Measurements from ENCODE around the gene ARL17B. TPM values are rescaled to one million over a fixed set of nuclear protein-coding genes. Genes with fewer than 3 reads are reported as not detected.
"Not testable (repeated sequence)": the region's sequence is repeated elsewhere in the genome, so short reads cannot be mapped to it uniquely, and the experiment has no call there.

The ARL17B gene
- 33.0 and 35.1 TPM in 2 replicates for total RNA-seq (2014; rRNA removed; shearing (Covaris generic))

GRCh38 chr17:46361755-46362154, at the start of gene ARL17B:
TSS of gene ARL17B (minus strand) at chr17:46361766. CDS start at chr17:46358397, 3,369 bp downstream.
- H3K27me3 ChIP-seq; H3K4me1 ChIP-seq; H3K27ac ChIP-seq; H3K9me3 ChIP-seq (replicated peaks); H3K4me3 ChIP-seq; H3K36me3 ChIP-seq: not testable (repeated sequence)
- DNase-seq: peak in 1 of 2 experiments; percentile 98

GRCh38 chr17:46409864-46410263, 48.3 kb upstream of the ARL17B start:
- not testable (repeated sequence) for H3K27ac ChIP-seq; DNase-seq; H3K9me3 ChIP-seq (replicated peaks); H3K4me3 ChIP-seq; H3K27me3 ChIP-seq; H3K36me3 ChIP-seq; H3K4me1 ChIP-seq

GRCh38 chr17:46407155-46407554, 45.6 kb upstream of the ARL17B start:
- not testable (repeated sequence) for H3K27ac ChIP-seq; H3K4me1 ChIP-seq; H3K36me3 ChIP-seq; H3K9me3 ChIP-seq (replicated peaks); DNase-seq; H3K27me3 ChIP-seq; H3K4me3 ChIP-seq

- H3K27ac ChIP-seq; H3K9me3 ChIP-seq (replicated peaks); DNase-seq; H3K4me1 ChIP-seq; H3K4me3 ChIP-seq; H3K27me3 ChIP-seq; H3K36me3 ChIP-seq: not testable (repeated sequence)
These were observed 39.6 kb upstream of the ARL17B start for GRCh38 chr17:46401033-46401787.

- not testable (repeated sequence) for H3K4me1 ChIP-seq; H3K27me3 ChIP-seq; H3K4me3 ChIP-seq; H3K9me3 ChIP-seq (replicated peaks); H3K27ac ChIP-seq; H3K36me3 ChIP-seq; DNase-seq
These were observed 39.0 kb upstream of the ARL17B start for GRCh38 chr17:46400543-46400942.

GRCh38 chr17:46399993-46400392, 38.4 kb upstream of the ARL17B start:
- H3K36me3 ChIP-seq; H3K4me3 ChIP-seq; H3K4me1 ChIP-seq; H3K27me3 ChIP-seq; DNase-seq; H3K9me3 ChIP-seq (replicated peaks); H3K27ac ChIP-seq: not testable (repeated sequence)

- not testable (repeated sequence) for H3K27me3 ChIP-seq; H3K27ac ChIP-seq; H3K9me3 ChIP-seq (replicated peaks); H3K36me3 ChIP-seq; H3K4me3 ChIP-seq; H3K4me1 ChIP-seq; DNase-seq
These were observed 34.7 kb upstream of the ARL17B start for GRCh38 chr17:46396292-46396691.

GRCh38 chr17:46393702-46394101, 32.1 kb upstream of the ARL17B start:
- not testable (repeated sequence) for DNase-seq; H3K4me1 ChIP-seq; H3K27ac ChIP-seq; H3K36me3 ChIP-seq; H3K9me3 ChIP-seq (replicated peaks); H3K27me3 ChIP-seq; H3K4me3 ChIP-seq

GRCh38 chr17:46385491-46385890, 23.9 kb upstream of the ARL17B start:
- H3K36me3 ChIP-seq; H3K9me3 ChIP-seq (replicated peaks); H3K27ac ChIP-seq; DNase-seq; H3K4me3 ChIP-seq; H3K4me1 ChIP-seq; H3K27me3 ChIP-seq: not testable (repeated sequence)

- H3K27ac ChIP-seq; H3K36me3 ChIP-seq; H3K4me1 ChIP-seq; H3K27me3 ChIP-seq; H3K4me3 ChIP-seq; H3K9me3 ChIP-seq (replicated peaks); DNase-seq: not testable (repeated sequence)
These were observed 21.6 kb upstream of the ARL17B start for GRCh38 chr17:46383118-46383517.

GRCh38 chr17:46373418-46373817, 11.9 kb upstream of the ARL17B start:
- not testable (repeated sequence) for H3K27ac ChIP-seq; H3K4me1 ChIP-seq; DNase-seq; H3K27me3 ChIP-seq; H3K9me3 ChIP-seq (replicated peaks); H3K36me3 ChIP-seq; H3K4me3 ChIP-seq

- not testable (repeated sequence) for H3K4me3 ChIP-seq; DNase-seq; H3K4me1 ChIP-seq; H3K9me3 ChIP-seq (replicated peaks); H3K36me3 ChIP-seq; H3K27ac ChIP-seq; H3K27me3 ChIP-seq
These were observed 11.0 kb upstream of the ARL17B start for GRCh38 chr17:46372236-46373229.

GRCh38 chr17:46367520-46367919, 6.0 kb upstream of the ARL17B start:
- H3K4me3 ChIP-seq; H3K9me3 ChIP-seq (replicated peaks); H3K36me3 ChIP-seq; H3K27me3 ChIP-seq; H3K4me1 ChIP-seq; H3K27ac ChIP-seq; DNase-seq: not testable (repeated sequence)

GRCh38 chr17:46361145-46361735, 326 bp downstream of the ARL17B start:
- not testable (repeated sequence) for H3K36me3 ChIP-seq; DNase-seq; H3K27ac ChIP-seq; H3K27me3 ChIP-seq; H3K4me3 ChIP-seq; H3K9me3 ChIP-seq (replicated peaks); H3K4me1 ChIP-seq

- H3K4me1 ChIP-seq; DNase-seq; H3K9me3 ChIP-seq (replicated peaks); H3K27ac ChIP-seq; H3K4me3 ChIP-seq; H3K36me3 ChIP-seq; H3K27me3 ChIP-seq: not testable (repeated sequence)
These were observed 7.7 kb downstream of the ARL17B start for GRCh38 chr17:46353856-46354255.

Data from SJCRH30 (cell line).